ENCODE results near the gene HOXD4.

Gene HOXD4

DNA sequence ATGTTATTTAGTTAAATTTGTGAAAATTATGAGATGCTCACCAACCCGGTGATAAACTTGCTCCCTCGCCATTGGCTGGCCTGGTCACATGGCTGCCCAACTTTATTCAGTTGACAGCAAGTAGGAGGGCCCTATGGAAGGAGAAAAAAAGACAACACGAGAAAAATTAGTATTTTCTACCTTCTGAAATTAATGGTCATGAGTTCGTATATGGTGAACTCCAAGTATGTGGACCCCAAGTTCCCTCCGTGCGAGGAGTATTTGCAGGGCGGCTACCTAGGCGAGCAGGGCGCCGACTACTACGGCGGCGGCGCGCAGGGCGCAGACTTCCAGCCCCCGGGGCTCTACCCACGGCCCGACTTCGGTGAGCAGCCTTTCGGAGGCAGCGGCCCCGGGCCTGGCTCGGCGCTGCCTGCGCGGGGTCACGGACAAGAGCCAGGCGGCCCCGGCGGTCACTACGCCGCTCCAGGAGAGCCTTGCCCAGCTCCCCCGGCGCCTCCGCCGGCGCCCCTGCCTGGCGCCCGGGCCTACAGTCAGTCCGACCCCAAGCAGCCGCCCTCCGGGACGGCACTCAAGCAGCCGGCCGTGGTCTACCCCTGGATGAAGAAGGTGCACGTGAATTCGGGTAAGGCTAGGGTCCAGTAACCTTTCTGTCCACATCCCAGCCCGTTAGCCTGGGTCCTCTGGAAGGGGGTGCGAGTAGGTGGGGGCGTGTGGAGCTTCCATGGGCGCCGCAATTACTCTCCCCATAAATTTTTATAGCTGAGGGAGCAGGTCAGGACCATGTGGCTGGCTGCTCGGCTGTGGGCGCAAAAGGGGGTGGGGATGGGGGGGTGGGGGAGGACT, at the start of gene HOXD4:
TSS of gene HOXD4 (plus strand) at position 109 of the 846 bp plus-strand sequence. CDS start at position 193, 84 bp downstream.
- DNase-seq: no peak

DNA sequence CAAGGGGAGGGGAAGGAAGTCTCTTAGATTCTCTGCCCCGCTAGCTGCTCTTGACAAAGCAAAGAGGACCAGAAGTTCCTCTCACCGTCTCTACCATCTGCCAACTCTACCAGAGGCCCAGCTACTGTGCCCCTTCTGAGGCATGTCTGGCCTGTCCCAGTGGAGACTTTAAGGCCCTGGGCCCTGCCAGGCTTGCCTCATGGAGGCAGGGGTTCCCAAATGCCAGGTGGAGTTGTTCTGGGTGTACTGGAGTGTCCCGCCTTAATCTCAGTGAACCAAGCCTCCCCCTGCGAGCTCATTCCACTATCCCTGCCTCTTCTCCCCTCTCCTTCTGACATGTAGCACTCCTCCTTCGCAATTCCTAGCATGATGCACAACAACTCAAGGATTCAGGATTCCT, 49.5 kb upstream of the HOXD4 start:
- no peak for DNase-seq

GRCh38 chr2:176102309-176102866, 49.0 kb upstream of the HOXD4 start:
- DNase-seq: no peak

GRCh38 chr2:176103194-176103593, 48.2 kb upstream of the HOXD4 start:
- no peak for DNase-seq

- no peak for DNase-seq
Measured at GRCh38 chr2:176103742-176104315, 47.5 kb upstream of the HOXD4 start.

- no peak for DNase-seq
Measured at GRCh38 chr2:176104316-176105077, 46.9 kb upstream of the HOXD4 start.

DNA sequence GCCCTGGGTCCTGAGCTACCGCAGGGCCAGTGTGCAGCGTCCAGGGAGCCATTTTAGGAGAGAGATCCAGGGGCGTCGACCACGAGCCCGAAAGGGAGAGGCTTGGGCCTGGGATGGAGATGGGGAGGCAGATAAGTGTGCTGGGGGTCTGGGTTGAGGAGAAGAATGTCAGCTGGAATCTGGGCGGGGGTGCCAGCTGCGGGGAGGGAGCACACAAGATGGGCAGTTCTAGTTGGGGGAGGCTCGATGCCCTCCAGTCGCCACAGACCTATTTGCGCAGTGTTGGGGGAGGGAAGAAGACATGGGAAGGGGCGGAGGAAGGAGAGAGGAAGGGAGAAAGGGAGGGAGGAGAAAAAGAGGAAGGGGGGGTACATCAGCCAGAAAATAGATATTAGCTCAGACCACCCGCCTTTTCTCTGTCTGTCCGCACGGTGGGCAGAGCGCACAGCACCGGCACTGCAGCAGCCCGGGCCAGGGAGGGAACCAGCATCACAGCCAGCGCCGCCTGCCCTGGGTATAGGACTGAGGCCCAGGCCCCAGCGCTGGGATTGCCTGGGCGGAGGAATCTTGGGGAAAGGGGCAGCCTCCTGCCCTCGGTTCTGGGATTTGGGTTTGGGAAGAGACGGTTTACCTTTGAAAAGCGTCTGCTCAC, 46.1 kb upstream of the HOXD4 start:
- no peak for DNase-seq

DNA sequence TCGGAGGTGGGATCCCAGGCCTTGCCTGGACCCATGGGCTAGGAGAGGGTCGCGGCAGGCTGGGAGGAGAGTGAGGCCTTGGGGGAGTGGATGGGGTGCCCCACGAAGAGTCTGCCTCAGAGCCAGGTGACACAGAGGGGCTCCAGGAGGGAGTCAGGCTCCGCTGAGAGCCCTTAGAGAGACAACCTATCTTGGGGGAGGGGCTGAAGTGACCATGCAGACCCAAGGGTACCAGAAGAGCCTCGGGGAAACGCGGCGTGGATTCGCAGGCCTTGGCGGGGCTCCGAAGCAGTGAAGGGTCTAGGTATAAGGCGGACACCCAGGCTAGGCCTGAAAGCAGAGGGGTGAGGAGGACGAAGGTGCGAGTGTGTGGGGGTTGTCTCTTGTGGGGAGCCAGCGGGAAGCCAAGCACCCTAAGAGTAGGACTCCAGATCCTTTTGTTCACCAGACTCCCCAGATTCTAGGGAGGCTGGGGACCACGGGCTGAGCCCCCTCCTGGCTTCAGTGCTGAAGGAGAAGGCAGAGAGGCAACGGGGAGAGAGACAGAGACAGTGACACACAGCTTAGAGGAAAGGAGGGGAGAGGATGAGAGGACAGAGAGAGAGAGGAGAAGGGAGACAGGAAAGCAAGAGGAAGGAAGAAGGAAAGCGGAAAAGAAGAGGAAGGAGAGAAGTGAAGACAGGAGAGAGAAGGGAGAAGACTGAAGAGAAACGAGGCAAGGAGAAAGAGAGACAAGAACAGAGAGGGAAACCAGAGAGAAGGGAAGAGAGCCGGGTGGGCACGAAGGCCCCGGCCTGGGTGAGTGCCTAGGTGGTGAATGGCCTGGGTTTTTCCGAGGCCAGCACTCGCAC, 45.4 kb upstream of the HOXD4 start:
- no peak for DNase-seq

- peak; percentile 38 for DNase-seq
Measured at GRCh38 chr2:176106581-176107539, 44.5 kb upstream of the HOXD4 start, which contains the start of gene HOXD11. Gene HOXD11, plus strand, starts transcription at chr2:176107280. Its CDS starts 76 bp downstream, at chr2:176107356.

GRCh38 chr2:176107731-176108181, 43.6 kb upstream of the HOXD4 start:
- DNase-seq: no peak

DNA sequence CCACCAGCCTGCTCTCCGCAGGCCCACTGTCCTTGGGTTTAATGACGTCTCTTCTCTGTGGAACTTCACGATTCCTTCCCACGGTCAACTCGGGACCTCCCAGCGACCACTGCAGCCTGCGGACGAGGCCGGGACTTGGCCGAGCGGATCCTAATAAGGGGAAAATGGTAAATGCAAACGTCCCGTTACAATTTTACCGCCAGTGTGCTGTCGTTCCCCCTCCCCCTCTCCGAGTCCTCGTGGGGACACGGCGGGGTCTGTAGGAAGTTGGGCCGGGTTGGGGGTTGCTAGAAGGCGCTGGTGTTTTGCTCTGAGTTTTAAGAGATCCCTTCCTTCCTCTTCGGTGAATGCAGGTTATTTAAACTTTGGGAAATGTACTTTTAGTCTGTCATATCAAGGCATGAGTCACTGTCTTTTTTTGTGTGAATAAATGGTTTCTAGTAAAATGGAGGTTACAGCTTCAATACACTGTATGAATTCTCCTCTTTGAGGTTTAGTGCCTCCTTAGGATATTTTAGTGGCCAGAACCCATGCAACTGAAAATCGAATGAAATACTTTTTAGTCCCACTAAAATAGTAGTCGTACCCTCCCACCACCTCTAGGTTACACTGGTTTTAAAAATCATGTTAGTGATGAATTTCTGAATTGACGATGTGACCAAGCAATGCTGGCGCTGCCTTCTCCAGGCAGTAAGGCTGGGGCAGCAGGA, 42.0 kb upstream of the HOXD4 start:
- no peak for DNase-seq

- no peak for DNase-seq
Measured at GRCh38 chr2:176109946-176110345, 41.4 kb upstream of the HOXD4 start.

DNA sequence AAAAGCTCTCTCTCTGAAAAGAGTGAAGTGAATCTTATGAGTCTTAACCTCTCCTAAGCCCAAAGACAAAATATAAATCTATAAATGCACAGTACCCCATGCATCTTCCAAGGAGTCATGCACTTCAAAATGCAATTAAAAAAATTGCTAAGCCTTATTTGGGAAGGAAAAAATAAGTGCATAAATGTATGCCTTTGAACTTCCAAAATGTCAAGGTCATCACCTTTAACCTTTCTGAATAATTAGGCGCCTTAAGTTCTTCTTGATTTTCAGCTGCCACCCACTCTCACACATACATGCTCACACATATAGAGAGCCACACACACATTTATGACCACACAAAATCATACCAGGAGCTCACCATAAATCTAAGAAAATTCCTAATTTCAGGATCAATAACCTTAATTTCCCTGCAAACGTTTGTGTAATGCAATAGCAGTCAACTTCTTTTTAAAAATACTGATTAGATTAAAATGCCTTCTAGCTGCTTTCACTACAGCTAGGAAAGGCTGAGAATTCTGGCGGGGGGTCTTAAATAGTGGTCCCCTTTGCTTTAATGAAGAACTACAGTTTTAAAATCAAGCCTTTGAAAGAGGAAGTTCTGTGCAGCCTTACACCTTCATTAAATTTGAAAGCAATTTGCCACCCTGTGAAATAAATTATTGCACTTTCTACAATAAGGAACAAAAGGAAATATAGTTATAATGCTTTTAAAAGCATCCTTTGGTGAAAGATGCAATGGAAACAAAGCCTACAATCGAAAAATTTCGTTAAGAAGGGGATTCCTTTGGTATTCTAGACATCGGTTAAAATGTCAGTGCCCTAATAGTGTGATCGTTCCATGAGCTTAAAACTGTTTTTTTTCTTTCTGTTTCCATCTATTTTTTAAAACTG, 40.7 kb upstream of the HOXD4 start:
- no peak for DNase-seq

DNA sequence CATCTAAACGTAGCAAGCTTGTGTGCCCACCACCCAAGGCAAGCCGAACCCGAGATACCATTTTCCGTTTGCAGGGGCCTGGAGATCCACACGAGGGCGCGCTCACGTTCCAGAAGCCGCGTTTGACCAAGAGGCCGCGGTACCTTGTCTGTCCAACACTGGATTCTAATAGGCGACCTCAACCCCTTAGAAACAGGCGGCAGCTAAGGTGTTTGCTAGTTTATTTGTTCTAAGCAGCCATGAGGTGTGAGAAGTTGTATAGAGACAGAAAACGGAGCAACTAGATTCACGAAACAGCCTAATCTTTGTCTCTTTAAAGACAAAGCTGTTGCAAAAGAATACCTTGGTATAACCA, 40.1 kb upstream of the HOXD4 start:
- DNase-seq: no peak

DNA sequence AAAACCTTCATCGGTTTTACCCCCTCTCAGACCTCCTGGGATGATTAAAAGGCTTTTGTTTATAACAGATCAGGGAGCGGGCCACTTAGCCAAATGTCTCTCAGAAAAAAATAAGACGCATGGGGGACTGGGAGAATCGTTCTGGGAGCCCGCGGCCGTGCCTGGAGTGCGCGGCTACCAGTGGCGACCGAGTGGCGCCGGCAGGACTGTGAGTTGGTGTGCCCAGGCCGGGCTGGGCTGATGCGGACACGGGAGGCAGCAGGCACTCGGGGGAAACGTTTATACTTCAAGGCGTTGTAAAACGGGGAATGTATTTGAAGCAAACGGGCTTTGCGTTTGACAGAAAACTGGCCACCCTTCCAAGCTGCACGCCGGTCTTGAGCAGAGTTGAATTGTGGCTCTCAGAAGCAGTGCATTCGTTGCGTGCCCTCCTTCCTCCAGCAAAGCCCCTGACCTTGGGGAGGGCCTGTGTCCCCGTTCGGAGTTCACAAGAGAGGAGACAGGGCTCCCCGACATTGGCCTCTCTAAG, 39.4 kb upstream of the HOXD4 start:
- no peak for DNase-seq

DNA sequence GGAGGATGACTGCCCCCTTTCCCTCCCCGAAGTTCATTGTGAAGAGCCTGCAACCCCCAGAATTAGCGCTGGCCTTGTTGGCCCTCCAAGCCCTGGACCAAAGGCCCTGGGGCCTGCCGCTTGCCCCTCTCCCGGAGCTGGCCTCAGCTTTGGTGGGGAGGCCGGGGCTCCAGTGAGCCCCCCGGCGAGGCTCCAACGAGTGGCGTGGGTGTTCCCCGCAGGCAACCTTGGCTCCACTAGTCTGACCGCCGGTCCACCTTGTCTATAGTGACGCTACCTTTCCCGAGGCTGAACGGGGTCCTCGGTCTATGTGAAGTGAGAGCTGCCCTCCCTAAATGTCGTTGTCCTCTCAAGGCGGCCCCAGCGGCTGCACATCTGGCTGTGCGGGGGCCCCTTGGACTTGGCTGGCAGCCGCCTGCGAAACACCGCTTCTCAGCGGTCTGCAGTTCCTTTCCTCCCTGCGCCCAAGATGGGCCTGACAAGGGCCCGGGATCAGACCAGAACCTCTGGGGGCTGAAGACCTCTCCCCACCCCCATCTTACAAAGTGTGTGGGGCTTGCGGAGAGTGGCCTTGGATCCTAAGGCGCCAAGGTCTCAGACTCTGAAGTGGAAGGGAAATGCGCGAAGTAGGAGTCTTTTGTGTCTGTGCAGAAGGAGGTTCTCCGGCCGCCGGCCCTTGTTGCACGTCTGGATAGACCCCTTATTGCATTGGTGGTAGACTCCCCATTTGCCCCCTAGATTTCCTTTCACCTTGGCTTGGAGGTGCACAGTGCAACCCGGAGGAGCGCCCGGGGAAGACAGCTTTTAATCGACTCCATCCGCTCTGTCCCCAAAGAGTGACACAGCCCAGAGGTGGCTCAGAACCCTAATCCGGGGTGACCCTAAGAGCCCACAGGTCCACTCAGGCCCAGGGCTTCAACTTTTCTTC, 38.7 kb upstream of the HOXD4 start:
- DNase-seq: no peak

Measured in NCI-H1436 treated with DMSO at 0.1 percent for 48 hours (cell line).